NCI-H1105 (cell line): ENCODE data around the gene EPHB2.

Experiments
- DNase-seq: peaks from one replicate; lab custom pipeline; 2025; lab: John Stamatoyannopoulos, UW

Gene EPHB2

GRCh38 chr1:22952694-22953056 is 242.0 kb downstream of the EPHB2 start:
- DNase-seq: no peak

- no peak for DNase-seq
These were observed 242.6 kb downstream of the EPHB2 start for GRCh38 chr1:22953057-22953739.

- DNase-seq: no peak
These were observed 243.1 kb downstream of the EPHB2 start for GRCh38 chr1:22953740-22954141.

GRCh38 chr1:22955146-22955545 is 244.5 kb downstream of the EPHB2 start:
- DNase-seq: no peak

GRCh38 chr1:22957066-22957465 is 246.4 kb downstream of the EPHB2 start:
- DNase-seq: no peak

DNA sequence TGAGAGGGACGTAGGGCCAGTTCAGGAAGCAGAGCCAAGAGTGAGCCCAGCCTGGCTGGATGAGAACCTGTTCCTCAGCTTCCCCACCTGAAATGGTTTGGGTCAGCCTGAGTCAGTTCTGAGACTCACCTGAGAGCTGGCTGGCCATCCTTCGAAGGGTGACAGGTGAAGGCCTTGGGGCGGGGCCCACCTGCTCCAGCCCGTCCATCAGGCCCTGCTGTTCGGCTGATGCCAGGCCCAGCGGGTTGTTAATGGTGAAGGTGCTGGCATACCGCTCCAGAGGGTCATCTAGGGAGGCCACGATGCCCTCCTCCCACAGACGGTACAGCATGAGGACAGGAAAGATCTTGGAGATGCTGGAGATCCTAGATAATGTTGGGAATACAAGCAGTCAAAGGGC is 247.9 kb downstream of the EPHB2 start:
- no peak for DNase-seq

GRCh38 chr1:22959545-22960360 is 249.1 kb downstream of the EPHB2 start:
- DNase-seq: no peak

DNA sequence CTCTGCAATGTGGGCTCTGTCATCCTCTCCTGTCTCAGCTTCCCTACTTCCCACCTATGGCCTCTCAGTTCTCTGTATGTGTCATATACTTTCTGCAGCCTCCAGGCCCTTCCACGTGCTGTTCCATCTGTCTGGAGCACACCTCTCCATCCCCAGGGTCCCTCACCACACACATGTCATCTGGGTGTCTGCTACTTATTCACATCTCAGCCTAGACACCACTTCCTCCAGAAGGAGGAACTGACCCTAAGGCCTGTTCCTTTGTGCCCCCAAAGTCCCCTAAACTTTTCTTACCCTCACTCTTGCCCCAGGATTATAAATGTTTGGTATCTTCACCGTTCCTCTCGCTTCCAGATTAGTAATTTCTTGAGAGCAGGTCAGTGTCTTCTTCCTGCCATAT is 251.9 kb downstream of the EPHB2 start:
- no peak for DNase-seq

GRCh38 chr1:22963044-22963677 is 252.5 kb downstream of the EPHB2 start:
- no peak for DNase-seq

DNA sequence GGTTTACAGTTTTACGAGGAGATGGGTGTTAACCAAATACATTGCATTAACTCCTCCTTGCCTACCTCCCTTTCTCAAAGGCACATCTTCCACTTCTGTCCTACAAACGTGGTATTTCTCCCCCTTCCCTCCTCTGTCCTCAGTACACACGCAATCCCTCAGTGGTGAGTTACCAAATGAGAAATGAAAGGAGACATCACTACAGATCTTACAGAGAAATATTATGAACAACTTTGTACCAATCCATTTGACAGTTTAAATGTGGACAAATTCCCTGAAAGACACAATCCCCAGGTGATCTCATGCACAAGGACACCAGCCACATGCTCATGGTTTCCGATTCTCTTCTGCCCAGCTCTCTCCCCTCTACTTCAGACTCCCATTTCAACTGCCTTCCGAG is 255.7 kb downstream of the EPHB2 start:
- DNase-seq: no peak

GRCh38 chr1:22967833-22968232 is 257.2 kb downstream of the EPHB2 start:
- no peak for DNase-seq

- peak; percentile 92 for DNase-seq
These were observed 258.7 kb downstream of the EPHB2 start for GRCh38 chr1:22969304-22969709.

GRCh38 chr1:22970096-22970495 is 259.5 kb downstream of the EPHB2 start:
- no peak for DNase-seq
